ENCODE data around the gene VILL. TPM values are rescaled to one million over a fixed set of nuclear protein-coding genes. Genes with fewer than 3 reads are reported as not detected.

Gene VILL
- total and polyA plus RNA-seq, 2 of the 8 experiments (the other 6 are each of a cell fraction or from before 2014, with no cell fraction given), result 4.1 to 4.2 TPM

DNA sequence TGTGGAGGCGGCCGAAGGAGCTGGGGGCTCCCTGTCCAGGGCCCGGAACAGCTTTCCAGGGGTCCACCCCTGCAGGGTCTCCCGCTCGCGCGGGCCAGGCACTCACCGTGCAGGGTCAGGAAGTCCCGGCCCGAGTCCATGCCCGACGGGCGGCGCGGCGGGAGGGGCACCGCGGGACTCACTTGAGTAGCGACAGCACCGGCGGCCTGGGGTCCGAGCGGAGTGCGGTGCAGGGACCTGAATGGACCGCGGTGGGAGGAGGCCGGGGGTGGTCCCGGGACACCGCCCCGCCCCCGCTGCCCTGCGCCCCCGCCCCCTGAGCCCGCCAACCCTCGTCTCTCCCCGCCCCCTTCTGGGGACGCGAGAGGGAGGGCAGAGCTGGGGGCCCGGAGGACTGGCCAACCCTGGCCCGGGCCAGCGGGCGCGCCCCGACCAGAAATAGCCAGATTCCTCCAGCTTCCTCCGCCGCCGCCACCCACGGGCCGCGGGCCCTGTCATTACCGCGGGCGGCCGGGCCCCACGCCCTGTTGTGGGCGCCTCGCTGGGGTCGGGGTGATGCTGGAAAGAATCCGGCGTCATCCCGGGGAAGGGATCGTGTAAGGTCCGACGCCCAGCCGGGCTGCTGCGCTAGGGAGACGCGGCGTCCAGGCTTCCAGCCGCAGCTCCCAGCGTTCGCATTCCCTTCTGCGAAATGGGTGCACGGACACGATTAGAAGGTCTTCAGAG lies 39.0 kb downstream of the VILL start, which contains the start of gene PLCD1:
TSS of gene PLCD1 (minus strand) at position 243 of the 726 bp plus-strand sequence. CDS start at position 140, 103 bp downstream.
- peak within 1 kb of the TSS; percentile 87 for H4K8ac ChIP-seq (ENCODE audit: extremely low read depth, insufficient read depth, low read length)
- H3K9me3 ChIP-seq (ENCODE audit: insufficient read depth in 2 of 2, low read depth in 1 of 2, low read length in 1 of 2), result no peaks in the 10 kb centered on the region
- TF ChIP-seq HDAC2 (IDR thresholded peaks at IDR 0.05; ENCODE audit: borderline replicate concordance in 1 of 2, low read depth in 2 of 2, low read length in 2 of 2) (peak in 1 of 2 experiments; percentile 96; a peak in 2 of 4 replicates), RBBP5 (IDR thresholded peaks at IDR 0.05; ENCODE audit: borderline replicate concordance, low read depth, low read length) (0 out of 2 replicates have a peak, but pooled peaks have one; percentile 16), BACH1 (IDR thresholded peaks at IDR 0.05; ENCODE audit: low read length) (0 out of 2 replicates have a peak, but pooled peaks have one; percentile 26), CTBP2 (IDR thresholded peaks at IDR 0.05; ENCODE audit: borderline replicate concordance, insufficient read depth, insufficient read length, low read length) (no peak), KDM4A (IDR thresholded peaks at IDR 0.05; ENCODE audit: low read depth, low read length, severe bottlenecking) (peak; percentile 60), KDM1A (IDR thresholded peaks at IDR 0.05; ENCODE audit: borderline replicate concordance, low read length) (peak; percentile 98), PHF8 (conservative IDR thresholded peaks at IDR 0.05; ENCODE audit: low read depth, low read length) (peak; percentile 33; the same call in 1 of the 2 replicates), POLR2A (IDR thresholded peaks at IDR 0.05; ENCODE audit: control extremely low read depth in 1 of 2, low read depth in 2 of 2, low read length in 2 of 2) (no peak), CREB1 (IDR thresholded peaks at IDR 0.05) (no peak)
- peak within 1 kb of the TSS; percentile 83 for H3K18ac ChIP-seq (ENCODE audit: extremely low read depth, low read length)
- H3K9ac ChIP-seq (replicated peaks in 1 of 4; ENCODE audit: extremely low read depth in 1 of 4, low read depth in 3 of 4, low read length in 3 of 4), result peak within 1 kb of the TSS in 3 of 4 experiments; percentile 25 to 45 (median 38); a peak in 6 of 7 replicates
- H3K4ac ChIP-seq (replicated peaks; ENCODE audit: insufficient read length, low read depth, low read length), result peak within 1 kb of the TSS; percentile 5
- no peak within 1 kb of the TSS for H3K23ac ChIP-seq (ENCODE audit: insufficient read length)
- FAIRE-seq (no peak), DNase-seq (ENCODE audit: low read depth in 1 of 2, low spot score in 2 of 2) (peak in 1 of 2 experiments; percentile 86)
- H3K4me1 ChIP-seq (replicated peaks in 1 of 4; ENCODE audit: control insufficient read depth in 3 of 4, insufficient read depth in 4 of 4, low read length in 3 of 4), result peaks cover 0 to 7% (median 4%) of the 10 kb centered on the region in 4 experiments; a peak in 6 of 7 replicates
- no peaks in the 10 kb centered on the region for H3K79me2 ChIP-seq (ENCODE audit: control insufficient read depth in 1 of 2, insufficient read depth in 2 of 2, low read length in 2 of 2)
- no peak within 1 kb of the TSS for H2BK5ac ChIP-seq (ENCODE audit: low read depth, low read length)
- H2BK20ac ChIP-seq (ENCODE audit: low read length), result no peak within 1 kb of the TSS
- H4K91ac ChIP-seq (replicated peaks; ENCODE audit: insufficient read length, low read length), result no peak within 1 kb of the TSS
- POLR2A ChIA-PET (ENCODE audit: partially characterized antibody), result interaction anchor here (0.6 to 2.2 kb wide), 5 partner anchors 9 to 467 kb away, joined by 3 to 9 read pairs (median 3); partner anchors contain the start of genes ACAA1 and DLEC1
- H3K27me3 ChIP-seq (replicated peaks in 1 of 4; ENCODE audit: control insufficient read depth in 3 of 4, extremely low read depth in 1 of 4, insufficient read depth in 3 of 4, low read length in 3 of 4), result peaks cover 27 to 58% (median 50%) of the 10 kb centered on the region in 4 experiments
- H2AFZ ChIP-seq (ENCODE audit: low read length), result peak within 1 kb of the TSS; percentile 58; the same call in 1 of the 2 replicates
- no peak within 1 kb of the TSS for H3K27ac ChIP-seq (ENCODE audit: low read depth, low read length)
- CTCF ChIA-PET (ENCODE audit: partially characterized antibody), result interaction anchor here (0.7 to 4.1 kb wide), 6 partner anchors 9 to 215 kb away, joined by 3 to 15 read pairs (median 4); partner anchors contain the start of gene DLEC1
- H2BK15ac ChIP-seq (ENCODE audit: low read length), result no peak within 1 kb of the TSS
- no peaks in the 10 kb centered on the region for H3K79me1 ChIP-seq (ENCODE audit: low read depth, low read length)
- H2BK120ac ChIP-seq (replicated peaks; ENCODE audit: low read depth, low read length), result no peak within 1 kb of the TSS
- no peaks in the 10 kb centered on the region for H3K36me3 ChIP-seq (ENCODE audit: control insufficient read depth in 2 of 4, insufficient read depth in 4 of 4, low read length in 3 of 4)
- H3K4me2 ChIP-seq (ENCODE audit: insufficient read depth in 1 of 2, low read depth in 2 of 2, low read length in 2 of 2), result peak within 1 kb of the TSS; percentile 69 to 98
- no peak within 1 kb of the TSS for H2AK5ac ChIP-seq (ENCODE audit: low read depth, low read length)
- peak within 1 kb of the TSS; percentile 53 to 88 (median 62) for H3K4me3 ChIP-seq (ENCODE audit: extremely low read depth in 1 of 4, insufficient read depth in 2 of 4, low read depth in 3 of 4, low read length in 4 of 4)
- H3K56ac ChIP-seq (replicated peaks; ENCODE audit: insufficient read length, low read depth, low read length), result peak within 1 kb of the TSS; percentile 33
- peaks cover 13% of the 10 kb centered on the region; the same call in 1 of the 2 replicates for H3K23me2 ChIP-seq (ENCODE audit: low read depth, low read length)
- H4K20me1 ChIP-seq (replicated peaks in 1 of 2; ENCODE audit: control insufficient read depth in 1 of 2, insufficient read depth in 2 of 2, low read length in 2 of 2), result peaks cover 8% of the 10 kb centered on the region in 2 experiments
- H3K14ac ChIP-seq (ENCODE audit: insufficient read length), result no peak within 1 kb of the TSS
- WGBS, 2 experiments (ENCODE audit: extremely low coverage in 1 of 2, insufficient coverage in 1 of 2, insufficient read length in 1 of 2, insufficient replicate concordance in 2 of 2, low coverage in 1 of 2, low lambda C conversion rate in 2 of 2, missing lambda C conversion rate in 1 of 2), result 5% methylated on average over 38 of the region's 75 CpGs; no CpG with 5 or more reads in 1 of the 2 experiments
- peak within 1 kb of the TSS; percentile 18 for H2BK12ac ChIP-seq (ENCODE audit: low read depth, low read length)
- H4K5ac ChIP-seq (ENCODE audit: insufficient read length, low read depth, low read length), result no peak within 1 kb of the TSS
